ENCODE results near the gene DDA1.
"Not testable (repeated sequence)": the region's sequence is repeated elsewhere in the genome, so short reads cannot be mapped to it uniquely, and the experiment has no call there.

Gene DDA1

GRCh38 chr19:17268754-17269153 is 40.6 kb upstream of the DDA1 start:
- no peak overlapping the region for H3K4me3 ChIP-seq (ENCODE audit: insufficient read depth, low read length, poor library complexity, severe bottlenecking)
- peak overlapping the region; percentile 79; the same call in 1 of the 2 replicates for H3K9ac ChIP-seq (ENCODE audit: low read length)

GRCh38 chr19:17274892-17275291 is 34.5 kb upstream of the DDA1 start:
- not testable (repeated sequence) for H3K4me2 ChIP-seq (ENCODE audit: low read depth, low read length, poor library complexity, severe bottlenecking); H3K79me2 ChIP-seq (ENCODE audit: insufficient read depth, low read length); H3K9me3 ChIP-seq (ENCODE audit: insufficient read depth, low read length); H4K20me1 ChIP-seq (ENCODE audit: low read depth, low read length); H3K9ac ChIP-seq (ENCODE audit: low read length); H3K27me3 ChIP-seq (ENCODE audit: low read length); H3K9me2 ChIP-seq (replicated peaks; ENCODE audit: insufficient read depth, low read length); H3K27ac ChIP-seq (ENCODE audit: low read depth, low read length); H3F3A ChIP-seq (ENCODE audit: insufficient read depth); H3K36me3 ChIP-seq (ENCODE audit: low read length); H2AFZ ChIP-seq (ENCODE audit: low read depth, low read length, severe bottlenecking); H3K4me3 ChIP-seq (ENCODE audit: insufficient read depth, low read length, poor library complexity, severe bottlenecking)

More at GRCh38 chr19:17268754-17269153, 40.6 kb upstream of the DDA1 start:
- Histone ChIP-seq H3K4me2 (ENCODE audit: low read depth, low read length, poor library complexity, severe bottlenecking) (no peak overlapping the region), H4K20me1 (ENCODE audit: low read depth, low read length) (no peaks in the 10 kb centered on the region), H3F3A (ENCODE audit: insufficient read depth) (peaks cover 9% of the 10 kb centered on the region), H3K36me3 (ENCODE audit: low read length) (no peaks in the 10 kb centered on the region), H3K27me3 (ENCODE audit: low read length) (no peaks in the 10 kb centered on the region), H3K9me3 (ENCODE audit: insufficient read depth, low read length) (no peaks in the 10 kb centered on the region), H3K79me2 (ENCODE audit: insufficient read depth, low read length) (peaks cover 12% of the 10 kb centered on the region; the same call in 1 of the 2 replicates), H3K9me2 (replicated peaks; ENCODE audit: insufficient read depth, low read length) (no peaks in the 10 kb centered on the region), H3K27ac (ENCODE audit: low read depth, low read length) (no peak overlapping the region), H2AFZ (ENCODE audit: low read depth, low read length, severe bottlenecking) (no peak overlapping the region)
- TF ChIP-seq EZH2phosphoT487 (conservative IDR thresholded peaks at IDR 0.05; ENCODE audit: low read length) = no peak
- TF ChIP-seq CTCF (IDR thresholded peaks at IDR 0.05; ENCODE audit: insufficient read depth, low read length, poor library complexity, severe bottlenecking) = no peak

- Histone ChIP-seq H3K27ac (ENCODE audit: low read depth, low read length) (no peak overlapping the region), H3K4me2 (ENCODE audit: low read depth, low read length, poor library complexity, severe bottlenecking) (no peak overlapping the region), H3K79me2 (ENCODE audit: insufficient read depth, low read length) (no peaks in the 10 kb centered on the region), H3F3A (ENCODE audit: insufficient read depth) (peaks cover 8% of the 10 kb centered on the region), H4K20me1 (ENCODE audit: low read depth, low read length) (no peaks in the 10 kb centered on the region), H3K4me3 (ENCODE audit: insufficient read depth, low read length, poor library complexity, severe bottlenecking) (no peak overlapping the region), H3K36me3 (ENCODE audit: low read length) (no peaks in the 10 kb centered on the region), H3K27me3 (ENCODE audit: low read length) (no peaks in the 10 kb centered on the region), H3K9me3 (ENCODE audit: insufficient read depth, low read length) (no peaks in the 10 kb centered on the region), H3K9me2 (replicated peaks; ENCODE audit: insufficient read depth, low read length) (no peaks in the 10 kb centered on the region), H2AFZ (ENCODE audit: low read depth, low read length, severe bottlenecking) (no peak overlapping the region), H3K9ac (ENCODE audit: low read length) (no peak overlapping the region)
- TF ChIP-seq EZH2phosphoT487 (conservative IDR thresholded peaks at IDR 0.05; ENCODE audit: low read length) (no peak), CTCF (IDR thresholded peaks at IDR 0.05; ENCODE audit: insufficient read depth, low read length, poor library complexity, severe bottlenecking) (no peak)
Observed at GRCh38 chr19:17275441-17276175, 33.8 kb upstream of the DDA1 start.

GRCh38 chr19:17279436-17279835 is 29.9 kb upstream of the DDA1 start:
- no peak overlapping the region for H2AFZ ChIP-seq (ENCODE audit: low read depth, low read length, severe bottlenecking)
- H3K36me3 ChIP-seq (ENCODE audit: low read length) = peaks cover 12% of the 10 kb centered on the region
- peaks cover 7% of the 10 kb centered on the region; the same call in 1 of the 2 replicates for H4K20me1 ChIP-seq (ENCODE audit: low read depth, low read length)
- no peaks in the 10 kb centered on the region for H3K9me2 ChIP-seq (replicated peaks; ENCODE audit: insufficient read depth, low read length)
- H3F3A ChIP-seq (ENCODE audit: insufficient read depth) = peaks cover 17% of the 10 kb centered on the region
- H3K9me3 ChIP-seq (ENCODE audit: insufficient read depth, low read length) = no peaks in the 10 kb centered on the region
- TF ChIP-seq CTCF (IDR thresholded peaks at IDR 0.05; ENCODE audit: insufficient read depth, low read length, poor library complexity, severe bottlenecking) (no peak), EZH2phosphoT487 (conservative IDR thresholded peaks at IDR 0.05; ENCODE audit: low read length) (no peak)
- no peak overlapping the region for H3K9ac ChIP-seq (ENCODE audit: low read length)
- H3K27me3 ChIP-seq (ENCODE audit: low read length) = no peaks in the 10 kb centered on the region
- H3K4me2 ChIP-seq (ENCODE audit: low read depth, low read length, poor library complexity, severe bottlenecking) = no peak overlapping the region
- peaks cover 16% of the 10 kb centered on the region for H3K79me2 ChIP-seq (ENCODE audit: insufficient read depth, low read length)
- no peak overlapping the region for H3K4me3 ChIP-seq (ENCODE audit: insufficient read depth, low read length, poor library complexity, severe bottlenecking)
- H3K27ac ChIP-seq (ENCODE audit: low read depth, low read length) = 0 out of 2 replicates have a peak overlapping the region, but pooled peaks have one; percentile 0
